Neural cell (in vitro differentiated cells): ENCODE data around the gene N4BP2L1. TPM values are rescaled to one million over a fixed set of nuclear protein-coding genes. Genes with fewer than 3 reads are reported as not detected.

Experiments
- H2AFZ ChIP-seq: fragments of 200-600, 300-800 bp; sonication (generic), shearing (Covaris generic); 2 replicates; pipeline ENCODE4 v1.6.0; 2014; ENCODE audit warnings: low read depth, mild to moderate bottlenecking, antibody characterized with exemption, low read length, moderate library complexity
- H3F3A ChIP-seq: fragments of 200-600 bp; shearing (Covaris generic); 2 replicates; pipeline ENCODE4 v1.6.1; 2016; ENCODE audit warnings: mild to moderate bottlenecking, moderate library complexity, mixed read lengths, antibody characterized with exemption, low read length; ENCODE audit not compliant: insufficient read depth, poor library complexity, severe bottlenecking
- H3K27ac ChIP-seq: fragments of 200-600, 300-800 bp; sonication (generic), shearing (Covaris generic); 2 replicates; pipeline ENCODE4 v1.5.1; 2014; ENCODE audit warnings: mild to moderate bottlenecking, low read length, moderate library complexity
- H3K27me3 ChIP-seq: fragments of 300-800, 200-600 bp; sonication (generic), shearing (Covaris generic); 2 replicates; pipeline ENCODE4 v1.6.0; 2014; ENCODE audit warnings: mild to moderate bottlenecking, low read depth, low read length, moderate library complexity; ENCODE audit not compliant: insufficient read depth
- H3K36me3 ChIP-seq: fragments of 300-800, 200-600 bp; sonication (generic), shearing (Covaris generic); 2 replicates; pipeline ENCODE4 v1.5.1; 2014; ENCODE audit warnings: mild to moderate bottlenecking, antibody characterized with exemption, low read length, moderate library complexity; ENCODE audit not compliant: insufficient read depth
- H3K4me2 ChIP-seq: fragments of 300-800, 200-600 bp; sonication (generic), shearing (Covaris generic); 2 replicates; pipeline ENCODE4 v1.6.0; 2014; ENCODE audit warnings: mild to moderate bottlenecking, low read length
- H3K4me3 ChIP-seq: fragments of 300-800, 200-600 bp; sonication (generic), shearing (Covaris generic); 2 replicates; pipeline ENCODE4 v1.5.1; 2014; ENCODE audit warnings: mild to moderate bottlenecking, low read length, moderate library complexity
- H3K79me2 ChIP-seq: fragments of 200-600 bp; shearing (Covaris generic); replicated peaks from 2 replicates; pipeline ENCODE4 v1.6.0; 2014; ENCODE audit warnings: mild to moderate bottlenecking, low read length, moderate library complexity; ENCODE audit not compliant: insufficient read depth
- H3K9ac ChIP-seq: fragments of 300-800, 200-600 bp; sonication (generic), shearing (Covaris generic); 2 replicates; pipeline ENCODE4 v1.6.1; 2016; ENCODE audit warnings: mild to moderate bottlenecking, low read length, mixed read lengths
- H3K9me2 ChIP-seq: fragments of 200-600 bp; shearing (Covaris generic); 2 replicates; pipeline ENCODE4 v1.6.1; 2016; ENCODE audit warnings: mild to moderate bottlenecking, low read length, mixed read lengths; ENCODE audit not compliant: insufficient read depth
- H3K9me3 ChIP-seq: fragments of 200-600, 300-800 bp; sonication (generic), shearing (Covaris generic); 2 replicates; pipeline ENCODE4 v1.6.1; 2016; ENCODE audit warnings: mild to moderate bottlenecking, mixed run types, low read length, moderate library complexity, mixed read lengths
- H4K20me1 ChIP-seq: fragments of 200-600 bp; shearing (Covaris generic); 2 replicates; pipeline ENCODE4 v1.6.1; 2016; ENCODE audit warnings: mild to moderate bottlenecking, mixed run types; ENCODE audit not compliant: insufficient read depth
- EP300 ChIP-seq: fragments of 450-650 bp; conservative IDR thresholded peaks from 2 replicates; pipeline ENCODE4 v1.6.1; 2014; ENCODE audit warnings: antibody characterized with exemption, mild to moderate bottlenecking, moderate library complexity; ENCODE audit not compliant: poor library complexity, severe bottlenecking
- EZH2 ChIP-seq: fragments of 200-600, 300-800 bp; shearing (Covaris generic), sonication (generic); IDR thresholded peaks from 2 replicates; pipeline ENCODE4 v1.6.1; 2014; ENCODE audit warnings: antibody characterized with exemption, low read length, borderline replicate concordance, mild to moderate bottlenecking; ENCODE audit not compliant: insufficient read depth, poor library complexity, severe bottlenecking
- MXI1 ChIP-seq: fragments of 450-650 bp; conservative IDR thresholded peaks from 2 replicates; pipeline ENCODE4 v1.6.1; 2014; ENCODE audit warnings: antibody characterized with exemption, mild to moderate bottlenecking; ENCODE audit not compliant: poor library complexity, severe bottlenecking
- POLR2AphosphoS5 ChIP-seq: IDR thresholded peaks from 2 replicates; pipeline ENCODE4 v1.6.1; 2012
- RAD21 ChIP-seq: fragments of 450-650 bp; conservative IDR thresholded peaks from 2 replicates; pipeline ENCODE4 v1.6.1; 2014; ENCODE audit warnings: antibody characterized with exemption, mild to moderate bottlenecking, moderate library complexity
- SMC3 ChIP-seq: fragments of 450-650 bp; conservative IDR thresholded peaks from 2 replicates; pipeline ENCODE4 v1.6.1; 2014; ENCODE audit warnings: antibody characterized with exemption, mild to moderate bottlenecking, moderate library complexity; ENCODE audit not compliant: poor library complexity
- TAF1 ChIP-seq: IDR thresholded peaks from 2 replicates; pipeline ENCODE4 v1.6.1; 2012; ENCODE audit warnings: low read depth
- polyA plus RNA-seq: library from polyadenylated mRNA; depleted of rRNA; stranded (reverse); fragments of >200 nt; gene quantifications from 2 replicates; pipeline ENCODE4 v1.2.3, GENCODE V29; 2014
- TF ChIP-seq, protein P1 (sequence below): fragments of 450-650 bp; IDR thresholded peaks from 2 replicates; pipeline ENCODE4 v1.5.1; 2014; ENCODE audit warnings: antibody characterized with exemption, mild to moderate bottlenecking, moderate library complexity; ENCODE audit not compliant: poor library complexity, severe bottlenecking
- TF ChIP-seq, protein P2 (sequence below): IDR thresholded peaks from 2 replicates; pipeline ENCODE4 v1.6.1; 2012; ENCODE audit warnings: borderline replicate concordance

N4BP2L1 gene
- polyA plus RNA-seq, 1 donor from 2014 or later: 6.1 TPM

DNA sequence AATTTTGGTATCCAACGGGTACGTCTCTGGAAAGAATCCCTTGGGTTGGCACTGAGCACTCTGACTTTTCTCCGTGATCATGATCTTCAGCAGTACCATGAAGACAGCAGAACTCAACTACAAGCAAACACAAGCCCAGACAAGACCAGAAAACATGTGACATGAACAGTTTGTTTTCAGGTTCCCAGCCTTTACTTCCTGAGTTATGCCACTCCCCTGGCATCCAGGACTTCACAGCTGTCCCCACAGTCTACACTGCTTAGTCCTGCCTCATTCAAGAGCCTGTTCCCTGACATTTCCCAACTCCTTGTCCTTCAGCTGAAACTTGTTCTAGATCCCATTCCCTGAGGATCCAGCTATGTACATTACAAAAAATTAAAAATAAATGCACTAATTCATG lies 4.9 kb upstream of the N4BP2L1 start:
- H3K9me3 ChIP-seq: no peaks in the 10 kb centered on the region
- H3K27ac ChIP-seq: no peak overlapping the region
- H3K4me3 ChIP-seq: no peak overlapping the region
- H3F3A ChIP-seq: no peaks in the 10 kb centered on the region
- no peaks in the 10 kb centered on the region for H3K79me2 ChIP-seq
- H3K9me2 ChIP-seq: no peaks in the 10 kb centered on the region
- H4K20me1 ChIP-seq: no peaks in the 10 kb centered on the region
- no peak overlapping the region for H3K9ac ChIP-seq
- TF ChIP-seq MXI1 (no peak), EP300 (no peak), TAF1 (no peak), SMC3 (no peak), EZH2 (no peak), RAD21 (no peak), POLR2AphosphoS5 (no peak)
- TF ChIP-seq, protein P1, sequence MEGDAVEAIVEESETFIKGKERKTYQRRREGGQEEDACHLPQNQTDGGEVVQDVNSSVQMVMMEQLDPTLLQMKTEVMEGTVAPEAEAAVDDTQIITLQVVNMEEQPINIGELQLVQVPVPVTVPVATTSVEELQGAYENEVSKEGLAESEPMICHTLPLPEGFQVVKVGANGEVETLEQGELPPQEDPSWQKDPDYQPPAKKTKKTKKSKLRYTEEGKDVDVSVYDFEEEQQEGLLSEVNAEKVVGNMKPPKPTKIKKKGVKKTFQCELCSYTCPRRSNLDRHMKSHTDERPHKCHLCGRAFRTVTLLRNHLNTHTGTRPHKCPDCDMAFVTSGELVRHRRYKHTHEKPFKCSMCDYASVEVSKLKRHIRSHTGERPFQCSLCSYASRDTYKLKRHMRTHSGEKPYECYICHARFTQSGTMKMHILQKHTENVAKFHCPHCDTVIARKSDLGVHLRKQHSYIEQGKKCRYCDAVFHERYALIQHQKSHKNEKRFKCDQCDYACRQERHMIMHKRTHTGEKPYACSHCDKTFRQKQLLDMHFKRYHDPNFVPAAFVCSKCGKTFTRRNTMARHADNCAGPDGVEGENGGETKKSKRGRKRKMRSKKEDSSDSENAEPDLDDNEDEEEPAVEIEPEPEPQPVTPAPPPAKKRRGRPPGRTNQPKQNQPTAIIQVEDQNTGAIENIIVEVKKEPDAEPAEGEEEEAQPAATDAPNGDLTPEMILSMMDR: no peak
- TF ChIP-seq, protein P2, sequence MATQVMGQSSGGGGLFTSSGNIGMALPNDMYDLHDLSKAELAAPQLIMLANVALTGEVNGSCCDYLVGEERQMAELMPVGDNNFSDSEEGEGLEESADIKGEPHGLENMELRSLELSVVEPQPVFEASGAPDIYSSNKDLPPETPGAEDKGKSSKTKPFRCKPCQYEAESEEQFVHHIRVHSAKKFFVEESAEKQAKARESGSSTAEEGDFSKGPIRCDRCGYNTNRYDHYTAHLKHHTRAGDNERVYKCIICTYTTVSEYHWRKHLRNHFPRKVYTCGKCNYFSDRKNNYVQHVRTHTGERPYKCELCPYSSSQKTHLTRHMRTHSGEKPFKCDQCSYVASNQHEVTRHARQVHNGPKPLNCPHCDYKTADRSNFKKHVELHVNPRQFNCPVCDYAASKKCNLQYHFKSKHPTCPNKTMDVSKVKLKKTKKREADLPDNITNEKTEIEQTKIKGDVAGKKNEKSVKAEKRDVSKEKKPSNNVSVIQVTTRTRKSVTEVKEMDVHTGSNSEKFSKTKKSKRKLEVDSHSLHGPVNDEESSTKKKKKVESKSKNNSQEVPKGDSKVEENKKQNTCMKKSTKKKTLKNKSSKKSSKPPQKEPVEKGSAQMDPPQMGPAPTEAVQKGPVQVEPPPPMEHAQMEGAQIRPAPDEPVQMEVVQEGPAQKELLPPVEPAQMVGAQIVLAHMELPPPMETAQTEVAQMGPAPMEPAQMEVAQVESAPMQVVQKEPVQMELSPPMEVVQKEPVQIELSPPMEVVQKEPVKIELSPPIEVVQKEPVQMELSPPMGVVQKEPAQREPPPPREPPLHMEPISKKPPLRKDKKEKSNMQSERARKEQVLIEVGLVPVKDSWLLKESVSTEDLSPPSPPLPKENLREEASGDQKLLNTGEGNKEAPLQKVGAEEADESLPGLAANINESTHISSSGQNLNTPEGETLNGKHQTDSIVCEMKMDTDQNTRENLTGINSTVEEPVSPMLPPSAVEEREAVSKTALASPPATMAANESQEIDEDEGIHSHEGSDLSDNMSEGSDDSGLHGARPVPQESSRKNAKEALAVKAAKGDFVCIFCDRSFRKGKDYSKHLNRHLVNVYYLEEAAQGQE: no peak
- H3K27me3 ChIP-seq: peaks cover 15% of the 10 kb centered on the region
- no peak overlapping the region for H3K4me2 ChIP-seq
- no peaks in the 10 kb centered on the region for H3K36me3 ChIP-seq
- H2AFZ ChIP-seq: no peak overlapping the region

DNA sequence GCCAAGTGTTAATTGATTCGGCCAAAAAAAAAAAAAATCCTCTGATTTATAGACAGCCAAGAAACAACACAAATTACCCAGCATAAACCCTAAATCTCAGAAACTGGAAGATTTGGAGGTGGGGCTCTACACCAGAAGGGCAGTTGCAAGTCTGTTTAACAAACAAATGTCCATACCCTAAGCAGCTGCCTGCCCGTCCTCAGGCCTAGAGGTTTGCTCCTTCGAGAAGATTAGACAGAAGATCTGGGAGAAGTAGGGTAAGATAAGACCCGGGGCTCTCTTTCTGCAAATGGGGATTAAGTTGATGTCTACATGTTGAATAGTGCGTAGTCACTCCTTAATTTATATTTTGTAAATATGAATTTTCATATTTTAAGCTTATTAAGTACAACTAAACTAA lies 3.4 kb upstream of the N4BP2L1 start:
- Histone ChIP-seq H3K36me3 (no peaks in the 10 kb centered on the region), H3K9me2 (no peaks in the 10 kb centered on the region), H3K27ac (no peak overlapping the region), H2AFZ (no peak overlapping the region), H3K27me3 (peaks cover 30% of the 10 kb centered on the region), H3K4me3 (no peak overlapping the region), H3K79me2 (no peaks in the 10 kb centered on the region), H3K9ac (no peak overlapping the region), H4K20me1 (no peaks in the 10 kb centered on the region), H3K4me2 (no peak overlapping the region), H3F3A (no peaks in the 10 kb centered on the region), H3K9me3 (no peaks in the 10 kb centered on the region)
- TF ChIP-seq, protein P2: no peak
- TF ChIP-seq POLR2AphosphoS5: no peak
- TF ChIP-seq EP300: no peak
- no peak for TF ChIP-seq EZH2
- TF ChIP-seq TAF1: no peak
- TF ChIP-seq SMC3: no peak
- TF ChIP-seq MXI1: no peak
- no peak for TF ChIP-seq RAD21
